Inflammatory macrophage (primary cell): ENCODE data around the gene SLC29A4.
"Not testable (repeated sequence)": the region's sequence is repeated elsewhere in the genome, so short reads cannot be mapped to it uniquely, and the experiment has no call there.

Experiments
- DNase-seq, 2 donors: peaks; one replicate each; pipeline ENCODE4 v3.0.0-alpha.2; 2020 to 2022

Gene SLC29A4

GRCh38 chr7:5296015-5296610 lies 13.4 kb downstream of the SLC29A4 start:
- DNase-seq: no peak

DNA sequence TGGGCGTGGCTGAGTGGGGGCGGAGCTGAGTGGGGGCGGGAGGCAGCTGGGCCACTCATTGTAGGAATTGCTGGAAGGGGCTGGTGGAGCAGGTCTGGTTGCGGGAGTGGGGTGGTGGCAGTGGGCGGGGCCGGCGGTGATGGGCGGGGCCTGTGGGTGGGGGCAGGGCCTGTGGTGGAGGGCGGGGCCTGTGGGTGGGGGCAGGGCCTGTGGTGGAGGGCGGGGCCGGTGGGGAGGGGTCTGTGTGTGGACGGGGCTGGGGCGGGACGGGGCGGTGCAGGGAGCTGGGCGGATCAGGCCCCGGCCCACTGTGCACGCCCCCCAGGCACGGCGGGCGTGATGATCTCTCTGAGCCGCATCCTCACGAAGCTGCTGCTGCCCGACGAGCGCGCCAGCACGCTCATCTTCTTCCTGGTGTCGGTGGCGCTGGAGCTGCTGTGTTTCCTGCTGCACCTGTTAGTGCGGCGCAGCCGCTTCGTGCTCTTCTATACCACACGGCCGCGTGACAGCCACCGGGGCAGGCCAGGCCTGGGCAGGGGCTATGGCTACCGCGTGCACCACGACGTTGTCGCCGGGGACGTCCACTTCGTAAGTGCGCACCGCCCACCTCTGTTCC lies 14.0 kb downstream of the SLC29A4 start:
- peak in 1 of 2 donors; percentile 9 for DNase-seq

GRCh38 chr7:5300366-5300765 lies 17.6 kb downstream of the SLC29A4 start:
- DNase-seq: no peak

GRCh38 chr7:5302577-5302976 lies 19.8 kb downstream of the SLC29A4 start:
- no peak for DNase-seq

- no peak for DNase-seq
Observed at GRCh38 chr7:5303061-5303460, 20.3 kb downstream of the SLC29A4 start.

DNA sequence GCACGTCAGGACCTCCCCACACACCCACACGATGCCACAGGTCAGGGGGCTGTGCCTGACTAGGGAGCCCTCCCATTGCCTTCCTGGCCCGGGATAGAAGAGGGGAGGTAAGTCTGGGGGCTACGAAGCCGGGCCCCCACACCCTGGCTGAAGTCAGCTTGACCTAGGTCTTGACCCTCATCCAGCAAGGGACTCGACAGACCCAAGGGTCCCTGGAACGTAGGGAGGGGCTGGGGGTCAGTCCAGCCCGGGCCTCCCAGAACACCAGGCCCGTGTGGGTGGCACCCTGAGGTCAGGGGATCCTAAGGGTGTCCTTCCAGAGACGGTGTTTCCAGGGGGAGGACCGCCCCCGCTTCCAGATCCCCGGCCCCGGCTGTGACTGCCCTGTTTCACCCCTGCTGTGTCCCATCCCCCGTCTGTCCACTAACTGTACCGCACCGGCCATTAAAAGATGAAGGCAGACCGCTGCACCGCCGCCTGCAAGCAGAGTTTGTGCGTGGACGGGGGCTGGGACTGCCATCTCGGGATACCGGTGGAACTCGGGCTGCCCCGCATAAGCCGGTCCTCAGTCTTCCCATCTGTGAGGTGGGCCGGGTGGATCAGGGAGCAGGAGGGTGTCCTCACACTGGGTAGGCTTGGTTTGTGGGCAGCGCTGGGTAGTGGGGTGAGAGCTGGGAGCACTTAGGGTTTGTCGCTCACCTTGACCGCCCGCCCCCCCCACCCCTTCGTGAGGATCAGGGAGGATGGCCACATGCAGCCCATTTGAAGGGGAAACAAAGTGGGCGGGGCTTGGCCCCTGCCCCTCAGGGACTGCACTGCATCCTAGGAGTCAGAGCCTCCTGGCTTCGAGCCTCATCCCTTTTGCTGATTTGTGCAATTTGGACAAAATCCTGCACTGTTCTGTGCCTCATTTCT lies 21.1 kb downstream of the SLC29A4 start:
- DNase-seq: no peak

- not testable (repeated sequence) for DNase-seq
Observed at GRCh38 chr7:5305050-5305449, 22.3 kb downstream of the SLC29A4 start.

GRCh38 chr7:5307221-5308142 lies 24.7 kb downstream of the SLC29A4 start:
- not testable (repeated sequence) for DNase-seq

DNA sequence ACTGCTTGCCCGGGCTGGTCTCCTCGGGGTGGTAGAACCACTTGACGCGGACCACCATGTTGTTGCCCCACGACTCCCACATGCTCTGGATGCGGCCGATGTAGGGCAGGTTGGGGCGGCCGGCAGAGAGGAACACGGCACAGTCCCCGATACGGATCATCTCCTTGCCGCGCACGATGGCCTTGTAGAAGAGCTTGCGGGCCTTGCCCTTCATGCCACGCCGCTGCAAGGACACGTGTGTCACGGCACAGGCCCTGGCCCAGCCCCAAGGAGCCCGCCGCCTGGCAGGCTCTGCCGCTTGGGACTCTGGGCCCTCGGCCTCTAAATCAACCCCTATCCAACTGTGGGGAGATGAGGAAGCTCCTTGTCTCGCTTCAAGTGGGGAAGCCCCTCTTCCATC lies 26.4 kb downstream of the SLC29A4 start:
- no peak for DNase-seq

GRCh38 chr7:5310822-5311405 lies 28.2 kb downstream of the SLC29A4 start:
- DNase-seq: no peak

DNA sequence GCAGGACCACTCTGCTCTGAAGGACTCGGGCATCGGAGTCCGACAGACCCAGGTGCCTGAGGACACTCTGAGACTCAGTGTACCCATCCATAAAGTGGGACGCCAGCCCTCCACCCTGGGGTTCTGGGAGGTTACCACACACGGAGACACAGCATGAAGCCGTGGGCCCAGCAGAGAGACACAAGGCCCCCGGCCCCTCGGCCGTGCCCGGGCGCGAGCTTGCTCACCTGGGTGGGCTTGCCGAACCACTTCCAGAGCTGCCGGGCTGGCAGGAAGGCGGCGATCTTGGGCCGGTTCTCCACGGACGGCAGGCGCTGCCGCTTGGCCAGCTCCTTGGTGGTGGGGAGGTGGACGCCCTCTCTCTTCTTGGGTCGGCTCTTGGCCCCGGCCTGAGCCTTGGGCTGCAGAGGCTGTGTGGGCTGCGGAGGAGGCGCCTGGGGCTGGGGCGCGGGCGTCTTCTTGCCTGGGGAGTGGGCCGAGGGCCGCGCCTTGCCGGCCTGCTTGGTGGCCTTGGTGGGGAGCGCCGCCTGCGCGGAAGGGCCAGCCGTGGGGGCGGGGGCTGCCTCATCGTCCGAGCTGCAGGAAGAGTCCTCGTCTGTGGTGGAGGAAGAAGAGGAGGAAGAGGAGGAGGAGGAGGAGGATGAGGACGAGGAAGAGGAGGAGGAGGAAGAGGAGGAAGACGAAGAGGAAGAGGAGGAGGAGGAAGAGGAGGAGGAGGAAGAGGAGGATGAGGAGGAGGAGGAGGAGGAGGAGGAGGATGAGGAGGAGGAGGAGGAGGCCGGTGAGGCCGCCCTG lies 29.7 kb downstream of the SLC29A4 start:
- not testable (repeated sequence) for DNase-seq

GRCh38 chr7:5313076-5313885 lies 30.5 kb downstream of the SLC29A4 start:
- DNase-seq: not testable (repeated sequence)

DNA sequence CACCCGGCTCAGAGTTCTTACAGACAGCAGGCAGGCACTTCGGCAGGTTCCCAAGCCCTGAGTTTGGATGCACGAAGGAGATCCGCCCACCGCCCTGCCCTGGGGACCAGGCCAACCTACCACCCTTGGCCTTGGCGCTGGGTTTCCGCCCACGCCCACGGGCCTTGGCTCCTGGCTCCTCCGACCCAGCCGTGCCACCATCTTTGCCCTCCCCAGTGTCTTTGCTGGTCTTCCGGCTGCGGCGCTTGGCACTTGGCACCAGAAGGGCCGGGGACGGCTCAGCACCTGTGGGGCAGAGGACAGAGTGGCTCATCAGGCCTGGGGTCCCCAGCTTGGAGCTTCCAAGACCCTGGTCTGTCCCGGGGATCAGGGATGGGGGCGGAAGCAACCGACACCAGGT lies 32.1 kb downstream of the SLC29A4 start:
- DNase-seq: no peak

- DNase-seq: no peak
Observed at GRCh38 chr7:5315761-5316160, 33.0 kb downstream of the SLC29A4 start.

GRCh38 chr7:5318613-5319012 lies 35.9 kb downstream of the SLC29A4 start:
- DNase-seq: peak in 1 of 2 donors; percentile 8

DNA sequence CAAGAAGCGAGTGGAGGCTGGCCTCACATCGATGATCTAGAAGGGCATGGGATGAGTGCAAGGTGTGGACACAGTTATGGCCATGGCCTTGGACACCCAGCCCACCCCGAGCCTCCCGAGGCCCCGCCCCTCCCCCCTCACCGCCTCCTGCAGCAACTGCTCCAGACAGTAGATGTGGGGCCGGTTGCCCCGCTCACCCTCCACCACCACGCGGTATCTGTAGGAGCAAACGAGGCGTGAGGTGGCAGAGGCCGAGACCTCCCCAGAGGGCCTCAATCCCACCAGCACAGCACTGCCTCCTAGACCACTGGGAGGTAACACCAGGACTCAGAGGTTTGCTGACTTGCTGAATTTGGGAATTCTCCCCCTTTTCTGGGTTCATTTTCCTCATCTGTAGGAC lies 37.6 kb downstream of the SLC29A4 start:
- no peak for DNase-seq

DNA sequence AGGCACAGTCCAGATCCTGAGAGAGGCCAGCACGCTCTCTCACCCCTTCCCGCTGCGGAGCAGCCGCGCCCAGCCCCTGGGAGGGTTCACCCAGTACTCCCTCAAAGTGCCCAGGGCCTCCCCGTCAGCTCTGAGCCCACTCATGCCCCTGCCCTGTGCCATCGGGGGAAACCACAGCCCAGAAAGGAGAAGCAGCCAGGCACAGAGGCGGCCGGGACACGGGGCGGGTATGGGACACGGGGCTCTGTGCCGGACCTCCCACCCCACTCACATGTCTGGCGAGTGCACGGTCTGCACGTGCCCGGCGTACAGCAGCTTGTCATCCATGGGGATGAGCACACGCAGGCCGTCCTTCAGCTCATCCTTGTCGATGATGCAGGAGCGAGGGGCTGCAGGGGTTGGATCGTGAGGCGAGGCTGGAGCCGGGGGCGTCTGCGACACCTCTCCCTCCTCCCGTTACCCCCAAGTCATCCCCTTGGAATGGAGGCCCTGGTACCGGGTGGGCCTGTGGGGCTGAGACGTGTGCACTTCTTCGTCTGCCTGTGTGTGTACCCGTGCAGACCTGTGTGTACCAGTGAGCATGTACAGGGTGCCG lies 38.2 kb downstream of the SLC29A4 start:
- DNase-seq: no peak

- DNase-seq: no peak
Observed at GRCh38 chr7:5322621-5323410, 40.1 kb downstream of the SLC29A4 start.
